Smooth muscle cell (in vitro differentiated cells): ENCODE measurements around the gene ANAPC5. TPM values are rescaled to one million over a fixed set of nuclear protein-coding genes. Genes with fewer than 3 reads are reported as not detected.

Source experiments
- DNase-seq: peaks from one replicate; lab custom pipeline; 2025; ENCODE audit not compliant: unreplicated experiment; lab: John Stamatoyannopoulos, UW
- H2AFZ ChIP-seq: fragments of 200-600 bp; sonication (generic); 2 replicates; pipeline ENCODE4 v1.6.0; 2016; ENCODE audit warnings: antibody characterized with exemption, low read depth, mild to moderate bottlenecking
- H3F3A ChIP-seq: fragments of 200-600 bp; sonication (generic); 2 replicates; pipeline ENCODE4 v1.6.0; 2017; ENCODE audit warnings: antibody characterized with exemption, low read depth
- H3K27ac ChIP-seq: fragments of 200-600 bp; sonication (generic); 2 replicates; pipeline ENCODE4 v1.5.1; 2016; ENCODE audit warnings: low read depth, mild to moderate bottlenecking
- H3K27me3 ChIP-seq: fragments of 200-600 bp; sonication (generic); 2 replicates; pipeline ENCODE4 v1.6.1; 2016; ENCODE audit warnings: low read depth, mild to moderate bottlenecking
- H3K36me3 ChIP-seq: fragments of 200-600 bp; sonication (generic); 2 replicates; pipeline ENCODE4 v1.5.1; 2016; ENCODE audit warnings: low read depth
- H3K4me1 ChIP-seq: fragments of 200-600 bp; sonication (generic); 2 replicates; pipeline ENCODE4 v1.5.1; 2016; ENCODE audit warnings: low read depth
- H3K4me2 ChIP-seq: fragments of 200-600 bp; sonication (generic); 2 replicates; pipeline ENCODE4 v1.6.0; 2016; ENCODE audit warnings: mild to moderate bottlenecking
- H3K4me3 ChIP-seq: fragments of 200-600 bp; sonication (generic); 2 replicates; pipeline ENCODE4 v1.5.1; 2016; ENCODE audit warnings: mild to moderate bottlenecking
- H3K79me2 ChIP-seq: fragments of 200-600 bp; sonication (generic); 2 replicates; pipeline ENCODE4 v1.6.0; 2016; ENCODE audit warnings: low read depth, mild to moderate bottlenecking
- H3K9ac ChIP-seq: fragments of 200-600 bp; sonication (generic); 2 replicates; pipeline ENCODE4 v1.6.0; 2016; ENCODE audit warnings: low read depth
- H3K9me3 ChIP-seq: fragments of 200-600 bp; sonication (generic); replicated peaks from 2 replicates; pipeline ENCODE4 v1.5.1; 2016; ENCODE audit warnings: low read depth
- H4K20me1 ChIP-seq: fragments of 200-600 bp; sonication (generic); 2 replicates; pipeline ENCODE4 v1.6.0; 2016; ENCODE audit warnings: low read depth
- WGBS: methylation state at CpG from one replicate; pipeline ENCODE4 v1.1.7; 2016; ENCODE audit warnings: low lambda C conversion rate; 5-methylcytosine and 5-hydroxymethylcytosine counted together
- polyA plus RNA-seq: library from polyadenylated mRNA; unstranded; fragments of >200 nt; fragmentation: Nextera tagmentation; extraction: Ambion mirVana; gene quantifications from 2 replicates; pipeline ENCODE4 v1.2.1, GENCODE V29; 2016
- total RNA-seq: library from RNA; depleted of rRNA; stranded (reverse); fragments of >200 nt; gene quantifications from 2 replicates; pipeline ENCODE4 v1.2.3, GENCODE V29; 2014
- TF ChIP-seq, protein P1 (sequence below): fragments of 200-600 bp; sonication (generic); IDR thresholded peaks from 2 replicates; pipeline ENCODE4 v1.5.1; 2017; ENCODE audit warnings: borderline replicate concordance, mild to moderate bottlenecking, antibody characterized with exemption; ENCODE audit not compliant: insufficient read depth, poor library complexity, severe bottlenecking

The ANAPC5 gene
- total and polyA plus RNA-seq, 2 experiments from 2014 or later: 109 to 121 TPM

DNA sequence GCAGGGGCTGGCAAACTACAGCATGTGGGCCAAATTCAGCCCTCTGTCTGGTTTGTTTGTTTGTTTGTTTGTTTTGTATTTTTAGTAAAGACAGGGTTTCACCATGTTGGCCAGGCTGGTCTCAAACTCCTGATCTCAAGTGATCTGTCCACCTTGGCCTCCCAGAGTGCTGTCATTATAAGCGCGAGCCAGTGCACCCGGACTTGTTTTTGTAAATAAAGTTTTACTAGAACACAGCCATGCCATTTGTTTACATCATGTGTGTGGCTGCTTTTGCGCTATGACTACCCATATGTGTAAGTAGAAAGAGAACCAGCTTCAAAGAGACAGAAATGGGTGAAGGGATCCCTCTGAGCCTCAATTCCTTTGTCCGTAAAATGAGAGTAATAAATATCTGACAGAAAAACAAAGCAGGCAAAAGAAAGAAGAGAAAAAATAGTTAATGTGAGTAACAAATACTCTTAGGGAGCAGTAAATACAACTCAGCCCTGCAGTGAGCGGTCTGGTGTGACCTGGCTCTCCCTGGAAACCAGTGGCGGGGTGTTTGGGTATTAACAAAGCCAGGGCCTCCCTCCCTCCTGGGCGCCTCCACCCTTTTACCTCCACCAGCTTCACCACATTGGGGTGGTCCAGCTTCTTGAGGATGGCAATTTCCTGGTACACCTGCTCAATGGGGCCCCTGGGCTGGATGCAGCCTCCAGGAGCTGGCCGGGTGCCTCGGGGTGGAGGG is 88.8 kb downstream of the ANAPC5 start:
- TF ChIP-seq, protein P1, sequence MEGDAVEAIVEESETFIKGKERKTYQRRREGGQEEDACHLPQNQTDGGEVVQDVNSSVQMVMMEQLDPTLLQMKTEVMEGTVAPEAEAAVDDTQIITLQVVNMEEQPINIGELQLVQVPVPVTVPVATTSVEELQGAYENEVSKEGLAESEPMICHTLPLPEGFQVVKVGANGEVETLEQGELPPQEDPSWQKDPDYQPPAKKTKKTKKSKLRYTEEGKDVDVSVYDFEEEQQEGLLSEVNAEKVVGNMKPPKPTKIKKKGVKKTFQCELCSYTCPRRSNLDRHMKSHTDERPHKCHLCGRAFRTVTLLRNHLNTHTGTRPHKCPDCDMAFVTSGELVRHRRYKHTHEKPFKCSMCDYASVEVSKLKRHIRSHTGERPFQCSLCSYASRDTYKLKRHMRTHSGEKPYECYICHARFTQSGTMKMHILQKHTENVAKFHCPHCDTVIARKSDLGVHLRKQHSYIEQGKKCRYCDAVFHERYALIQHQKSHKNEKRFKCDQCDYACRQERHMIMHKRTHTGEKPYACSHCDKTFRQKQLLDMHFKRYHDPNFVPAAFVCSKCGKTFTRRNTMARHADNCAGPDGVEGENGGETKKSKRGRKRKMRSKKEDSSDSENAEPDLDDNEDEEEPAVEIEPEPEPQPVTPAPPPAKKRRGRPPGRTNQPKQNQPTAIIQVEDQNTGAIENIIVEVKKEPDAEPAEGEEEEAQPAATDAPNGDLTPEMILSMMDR: no peak
- H3K4me2 ChIP-seq: no peak overlapping the region
- no peak overlapping the region for H3K27ac ChIP-seq
- H3K36me3 ChIP-seq: no peaks in the 10 kb centered on the region
- H3K27me3 ChIP-seq: no peaks in the 10 kb centered on the region
- no peak overlapping the region for H3K9ac ChIP-seq
- no peaks in the 10 kb centered on the region for H4K20me1 ChIP-seq
- no peaks in the 10 kb centered on the region for H3K79me2 ChIP-seq
- H3K4me3 ChIP-seq: no peak overlapping the region
- 95% methylated on average over 10 of the region's 10 CpGs for WGBS
- no peak overlapping the region for H2AFZ ChIP-seq
- H3K9me3 ChIP-seq: no peaks in the 10 kb centered on the region
- no peaks in the 10 kb centered on the region for H3F3A ChIP-seq
- H3K4me1 ChIP-seq: no peaks in the 10 kb centered on the region
- no peak for DNase-seq

GRCh38 chr12:121261398-121261797 is 90.8 kb downstream of the ANAPC5 start:
- WGBS: 92% methylated on average over 6 of the region's 6 CpGs
- Histone ChIP-seq H3K36me3 (no peaks in the 10 kb centered on the region), H2AFZ (no peak overlapping the region), H3K9ac (no peak overlapping the region), H3F3A (no peaks in the 10 kb centered on the region), H4K20me1 (no peaks in the 10 kb centered on the region), H3K27me3 (no peaks in the 10 kb centered on the region), H3K4me1 (no peaks in the 10 kb centered on the region), H3K9me3 (no peaks in the 10 kb centered on the region), H3K4me3 (no peak overlapping the region), H3K79me2 (no peaks in the 10 kb centered on the region), H3K4me2 (no peak overlapping the region), H3K27ac (no peak overlapping the region)
- TF ChIP-seq, protein P1: no peak
- no peak for DNase-seq

- Histone ChIP-seq H3K27me3 (no peaks in the 10 kb centered on the region), H3K4me1 (no peaks in the 10 kb centered on the region), H3K79me2 (no peaks in the 10 kb centered on the region), H3F3A (no peaks in the 10 kb centered on the region), H3K4me3 (no peak overlapping the region), H3K36me3 (no peaks in the 10 kb centered on the region), H3K9ac (no peak overlapping the region), H4K20me1 (no peaks in the 10 kb centered on the region), H3K27ac (no peak overlapping the region), H2AFZ (no peak overlapping the region), H3K4me2 (no peak overlapping the region), H3K9me3 (no peaks in the 10 kb centered on the region)
- TF ChIP-seq, protein P1: no peak
- no peak for DNase-seq
- 94% methylated on average over 7 of the region's 7 CpGs for WGBS
These were observed 92.1 kb downstream of the ANAPC5 start for GRCh38 chr12:121260091-121260490.

DNA sequence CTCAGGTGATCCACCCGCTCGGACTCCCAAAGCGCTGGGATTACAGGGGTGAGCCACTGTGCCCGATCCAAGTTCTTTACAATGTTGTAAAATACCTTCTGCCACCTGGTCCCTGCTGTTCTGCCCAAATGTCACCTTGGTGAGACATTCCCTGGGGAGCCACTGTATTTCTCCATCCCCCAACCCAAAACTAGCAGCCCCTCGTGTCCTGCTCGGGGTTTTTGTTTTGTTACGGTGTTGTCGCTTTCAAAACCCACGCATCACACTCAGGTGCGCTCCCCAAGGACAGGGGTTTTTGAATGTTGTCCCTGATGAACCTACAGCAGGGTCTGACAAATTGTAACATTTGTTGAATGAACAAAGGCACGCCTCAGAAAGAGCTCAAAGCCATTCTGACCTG is 93.1 kb downstream of the ANAPC5 start:
- DNase-seq: no peak
- H3K4me3 ChIP-seq: no peak overlapping the region

More for the DNA sequence above, 93.1 kb downstream of the ANAPC5 start:
- Histone ChIP-seq H3K4me1 (no peaks in the 10 kb centered on the region), H3K79me2 (no peaks in the 10 kb centered on the region), H3K27ac (no peak overlapping the region), H3K4me2 (no peak overlapping the region), H3K27me3 (no peaks in the 10 kb centered on the region), H4K20me1 (no peaks in the 10 kb centered on the region), H3F3A (no peaks in the 10 kb centered on the region), H3K9ac (no peak overlapping the region), H2AFZ (no peak overlapping the region), H3K9me3 (no peaks in the 10 kb centered on the region), H3K36me3 (no peaks in the 10 kb centered on the region)
- TF ChIP-seq, protein P1: no peak
- WGBS: 96% methylated on average over 11 of the region's 11 CpGs
